Sigmoid colon (tissue), 7 donors: ENCODE data around the gene OGT. TPM values are rescaled to one million over a fixed set of nuclear protein-coding genes. Genes with fewer than 3 reads are reported as not detected.
"Not testable (repeated sequence)": the region's sequence is repeated elsewhere in the genome, so short reads cannot be mapped to it uniquely, and the experiment has no call there.

Source experiments
- DNase-seq: peaks from one replicate; pipeline ENCODE4 v3.0.0-alpha.2; 2019
- H3K27ac ChIP-seq, 4 donors: fragments of 200-600 bp; sonication (generic); one replicate each; pipeline ENCODE4 v1.5.1; 2016 to 2019; ENCODE audit warnings: mild to moderate bottlenecking in 1 of 4
- H3K27me3 ChIP-seq, 3 donors: fragments of 200-600 bp; sonication (generic); one replicate each; pipeline ENCODE4 v1.5.1; 2019; ENCODE audit warnings: mild to moderate bottlenecking in 1 of 3
- H3K36me3 ChIP-seq, 4 donors: fragments of 200-600 bp; sonication (generic); one replicate each; pipeline ENCODE4 v1.5.1; 2016 to 2019
- H3K4me1 ChIP-seq, 4 donors: fragments of 200-600 bp; sonication (generic); one replicate each; pipeline ENCODE4 v1.5.1; 2017 to 2019
- H3K4me3 ChIP-seq, 4 donors: fragments of 200-600 bp; sonication (generic); one replicate each; pipeline ENCODE4 v1.5.1; 2017 to 2019; ENCODE audit warnings: mild to moderate bottlenecking in 2 of 4, moderate library complexity in 1 of 4
- H3K9me3 ChIP-seq, 4 donors: fragments of 200-600 bp in 3 of 4; sonication (generic) in 3 of 4; one replicate each; pipeline versions ENCODE4 v1.5.1 to v1.6.1; 2013 to 2019
- CTCF ChIP-seq, 4 experiments: fragments of 450-650 bp in 3 of 4; fragments of 200-600 bp in 1 of 4; IDR thresholded peaks; one replicate each; pipeline ENCODE4 v1.5.1; 2016 to 2019; ENCODE audit warnings: antibody characterized with exemption in 4 of 4, mild to moderate bottlenecking in 3 of 4, moderate library complexity in 2 of 4
- EP300 ChIP-seq, 4 donors: sonication (generic); formaldehyde crosslinking; IDR thresholded peaks; one replicate each; pipeline ENCODE4 v1.6.1; 2017; ENCODE audit warnings: antibody characterized with exemption in 4 of 4
- POLR2A ChIP-seq, 2 donors: fragments of 450-650 bp; IDR thresholded peaks; one replicate each; pipeline ENCODE4 v1.6.1; 2016; ENCODE audit warnings: antibody characterized with exemption in 2 of 2, mild to moderate bottlenecking in 2 of 2, moderate library complexity in 2 of 2
- POLR2AphosphoS5 ChIP-seq, 4 donors: sonication (generic); formaldehyde crosslinking; IDR thresholded peaks; one replicate each; pipeline ENCODE4 v1.6.1; 2017; ENCODE audit warnings: antibody characterized with exemption in 4 of 4
- WGBS, 2 donors: extraction: QIAGEN DNeasy Blood & Tissue Kit; methylation state at CpG; one replicate each; pipeline ENCODE4 v1.1.7; 2013; 5-methylcytosine and 5-hydroxymethylcytosine counted together
- intact Hi-C: fragments of 100-400 bp; cut with DNase I; formaldehyde crosslinking; loops from one replicate; pipeline ENCODE4 v1.15.1; 2023
- polyA plus RNA-seq, 3 donors: library from polyadenylated mRNA; stranded (reverse); fragments of 200-250 nt; gene quantifications; one replicate each; pipeline ENCODE4 v1.2.3, GENCODE V29; 2013
- total RNA-seq, 4 donors: library from RNA; depleted of rRNA; stranded (reverse); fragments of >200 nt; gene quantifications; one replicate each; pipeline ENCODE4 v1.1.0, GENCODE V29; 2016
- donor health status: healthy with polysubstance abuse.
- donor health status: Bipolar disorder and iron deficiency.
- donor health status: healthy.

OGT gene
- total and polyA plus RNA-seq, 7 donors: 7.8 to 201 (median 104) TPM

GRCh38 chrX:71581210-71581609, 48.3 kb downstream of the OGT start:
- peaks cover 0 to 5% (median 0%) of the 10 kb centered on the region in 4 donors for H3K36me3 ChIP-seq
- TF ChIP-seq POLR2A (IDR thresholded peaks at IDR 0.05) (no peak), CTCF (IDR thresholded peaks at IDR 0.05) (no peak), POLR2AphosphoS5 (IDR thresholded peaks at IDR 0.05) (no peak)
- H3K4me1 ChIP-seq: no peaks in the 10 kb centered on the region
- H3K27me3 ChIP-seq: no peaks in the 10 kb centered on the region
- H3K9me3 ChIP-seq: no peaks in the 10 kb centered on the region
- H3K4me3 ChIP-seq: no peak overlapping the region
- no peak overlapping the region for H3K27ac ChIP-seq
- DNase-seq: no peak
- 83 to 88% methylated on average over 5 of the region's 5 CpGs for WGBS, 2 donors
- intact Hi-C loops: no loop called here

DNA sequence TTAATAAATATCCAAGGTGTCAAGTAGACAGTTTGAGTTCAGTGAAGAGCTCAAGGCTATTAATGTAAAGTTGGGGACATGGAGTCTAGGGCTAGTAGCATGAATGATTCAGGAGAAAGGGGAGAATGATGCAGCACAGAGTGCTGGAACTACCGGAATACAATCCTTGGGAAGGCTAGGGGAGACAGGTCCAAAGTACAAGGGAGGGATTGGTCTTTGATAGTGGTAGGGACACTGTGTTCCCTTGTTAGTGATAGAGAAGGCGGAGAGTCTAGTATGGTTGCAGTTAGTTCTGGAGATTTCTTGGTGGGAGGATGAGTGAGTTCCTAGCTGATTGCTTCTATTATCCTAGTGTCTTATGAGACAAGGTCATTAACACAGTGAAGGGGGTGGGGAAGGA, 54.0 kb downstream of the OGT start:
- 25 to 64% methylated on average over 2 of the region's 2 CpGs for WGBS, 2 donors
- intact Hi-C loops: no loop called here
- DNase-seq: no peak
- no peaks in the 10 kb centered on the region for H3K27me3 ChIP-seq
- no peaks in the 10 kb centered on the region for H3K36me3 ChIP-seq
- no peaks in the 10 kb centered on the region for H3K9me3 ChIP-seq
- no peaks in the 10 kb centered on the region for H3K4me1 ChIP-seq
- no peak overlapping the region for H3K4me3 ChIP-seq
- no peak overlapping the region for H3K27ac ChIP-seq
- TF ChIP-seq CTCF (IDR thresholded peaks at IDR 0.05) (no peak), POLR2A (IDR thresholded peaks at IDR 0.05) (no peak), POLR2AphosphoS5 (IDR thresholded peaks at IDR 0.05) (no peak), EP300 (IDR thresholded peaks at IDR 0.05) (no peak)

DNA sequence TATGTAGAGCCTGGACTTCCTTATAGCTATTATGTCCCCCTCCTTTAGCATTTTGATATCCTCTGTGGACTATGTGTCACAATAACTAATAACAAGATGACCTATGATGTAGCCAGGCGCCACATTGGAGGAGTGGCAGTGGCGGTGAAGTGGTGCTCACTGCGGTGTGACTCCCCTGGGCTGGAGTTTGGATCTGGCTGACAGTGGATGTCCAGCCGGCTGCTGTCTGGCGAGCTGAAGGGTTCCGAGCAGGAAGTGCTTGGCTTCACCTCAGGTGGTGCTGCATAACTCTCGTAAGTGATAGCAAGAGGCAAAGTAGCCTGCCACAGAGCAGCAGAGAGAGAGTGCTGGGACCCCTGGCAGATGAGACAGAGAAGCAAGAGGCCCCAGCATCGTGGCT, 60.3 kb downstream of the OGT start:
- WGBS, 2 donors: 95 to 96% methylated on average over 6 to 7 of the region's 8 CpGs

DNA sequence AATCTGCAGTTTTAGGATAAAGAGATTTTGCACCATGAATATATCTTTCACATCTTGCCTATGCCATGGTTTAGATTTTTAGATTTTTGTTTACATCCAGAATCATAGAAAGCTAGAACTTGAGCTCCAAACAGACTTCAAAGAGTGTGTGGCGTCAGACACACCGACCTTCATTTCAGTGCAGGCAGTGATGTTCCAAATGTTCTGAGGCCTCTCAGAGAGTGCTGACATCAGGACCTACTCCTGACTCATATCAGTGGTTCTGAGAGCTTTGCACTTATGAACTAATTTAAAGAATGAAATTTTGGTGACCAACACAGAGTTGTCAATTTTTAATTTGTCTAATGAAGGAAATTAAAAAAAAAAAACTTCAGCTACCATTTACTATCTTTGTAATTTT, 67.1 kb downstream of the OGT start:
- 81 to 97% methylated on average over 2 of the region's 2 CpGs for WGBS, 2 donors
- no peak overlapping the region for H3K4me3 ChIP-seq
- H3K9me3 ChIP-seq: no peaks in the 10 kb centered on the region
- no peak overlapping the region for H3K27ac ChIP-seq
- DNase-seq: no peak
- intact Hi-C loops: no loop called here
- peaks cover 0 to 3% (median 0%) of the 10 kb centered on the region in 3 donors for H3K27me3 ChIP-seq
- TF ChIP-seq POLR2A (IDR thresholded peaks at IDR 0.05): no peak
- no peak for TF ChIP-seq CTCF (IDR thresholded peaks at IDR 0.05)
- TF ChIP-seq EP300 (IDR thresholded peaks at IDR 0.05): no peak
- no peaks in the 10 kb centered on the region for H3K4me1 ChIP-seq
- peaks cover 0 to 32% (median 5%) of the 10 kb centered on the region in 4 donors for H3K36me3 ChIP-seq

More for the DNA sequence above, 60.3 kb downstream of the OGT start:
- H3K4me3 ChIP-seq, H3K9me3 ChIP-seq, H3K27me3 ChIP-seq, H3K27ac ChIP-seq, intact Hi-C loops, H3K36me3 ChIP-seq, H3K4me1 ChIP-seq, DNase-seq: not testable (repeated sequence)

DNA sequence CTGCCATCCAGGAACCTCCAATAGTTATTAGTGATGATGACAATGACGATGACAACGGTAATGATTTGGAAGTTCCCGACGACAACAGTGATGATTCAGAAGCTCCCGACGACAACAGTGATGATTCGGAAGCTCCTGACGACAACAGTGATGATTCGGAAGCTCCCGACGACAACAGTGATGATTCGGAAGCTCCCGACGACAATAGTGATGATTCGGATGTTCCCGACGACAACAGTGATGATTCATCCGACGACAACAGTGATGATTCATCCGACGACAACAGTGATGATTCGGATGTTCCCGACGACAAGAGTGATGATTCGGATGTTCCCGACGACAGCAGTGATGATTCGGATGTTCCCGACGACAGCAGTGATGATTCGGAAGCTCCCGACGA, 70.7 kb downstream of the OGT start:
- WGBS, 2 donors: 94 to 96% methylated on average over 33 of the region's 33 CpGs
- Histone ChIP-seq H3K4me3 (no peak overlapping the region), H3K36me3 (peaks cover 0 to 36% (median under 1%) of the 10 kb centered on the region in 4 donors), H3K9me3 (no peaks in the 10 kb centered on the region), H3K27ac (no peak overlapping the region), H3K4me1 (no peaks in the 10 kb centered on the region), H3K27me3 (peaks cover 0 to 3% (median 0%) of the 10 kb centered on the region in 3 donors)
- no peak for DNase-seq
- intact Hi-C loops: no loop called here
- TF ChIP-seq CTCF (IDR thresholded peaks at IDR 0.05) (no peak), EP300 (IDR thresholded peaks at IDR 0.05) (no peak), POLR2AphosphoS5 (IDR thresholded peaks at IDR 0.05) (no peak), POLR2A (IDR thresholded peaks at IDR 0.05) (no peak)
